T-helper 17 cell (primary cell): ENCODE results near the gene NBPF1. TPM values are rescaled to one million over a fixed set of nuclear protein-coding genes. Genes with fewer than 3 reads are reported as not detected.
A peak's percentile ranks its signal among the peaks of the same experiment; 100 is the strongest.
"Not testable (repeated sequence)": the region's sequence is repeated elsewhere in the genome, so short reads cannot be mapped to it uniquely, and the experiment has no call there.

ENCODE experiments used
- ATAC-seq: fragments of 150-1000 bp; cut with Tn5 transposase; 2 replicates; pipeline ENCODE4 v1.10.0; 2021; ENCODE audit warnings: mild to moderate bottlenecking, moderate library complexity
- DNase-seq, 3 donors: peaks; one replicate each; pipeline versions ENCODE4 v3.0.0 to v3.0.0-alpha.2; 2020 to 2021
- H3K9me3 ChIP-seq: one replicate; pipeline ENCODE4 v1.7.0; 2013; ENCODE audit warnings: low read length, mild to moderate bottlenecking; ENCODE audit not compliant: control insufficient read depth, poor library complexity, severe bottlenecking
- H3K27ac Mint-ChIP-seq: one replicate; pipeline ENCODE4 v1.8.0; 2022; ENCODE audit warnings: mild to moderate bottlenecking, moderate library complexity, mixed read lengths
- H3K27me3 Mint-ChIP-seq: one replicate; pipeline ENCODE4 v1.8.0; 2022; ENCODE audit warnings: mixed read lengths
- H3K36me3 Mint-ChIP-seq: one replicate; pipeline ENCODE4 v1.8.0; 2022; ENCODE audit warnings: low read depth, mixed read lengths
- H3K4me1 Mint-ChIP-seq: one replicate; pipeline ENCODE4 v1.8.0; 2022; ENCODE audit warnings: mild to moderate bottlenecking, mixed read lengths
- H3K4me3 Mint-ChIP-seq: one replicate; pipeline ENCODE4 v1.8.0; 2022; ENCODE audit warnings: mild to moderate bottlenecking, moderate library complexity, mixed read lengths
- total RNA-seq, 4 donors: library from RNA in 2 of 4; stranded (reverse) in 2 of 4; gene quantifications; one replicate each; pipeline ENCODE4 v1.2.3 and lab custom pipeline; 2022 to 2026

The NBPF1 gene
- total RNA-seq, 2 donors from 2014 or later = 9.7 to 17.6 TPM

- not testable (repeated sequence) for H3K4me1 Mint-ChIP-seq, H3K4me3 Mint-ChIP-seq, ATAC-seq, H3K27me3 Mint-ChIP-seq, H3K9me3 ChIP-seq, DNase-seq, H3K36me3 Mint-ChIP-seq, H3K27ac Mint-ChIP-seq
These were observed 63.0 kb downstream of the NBPF1 start for GRCh38 chr1:16550212-16550918.

- not testable (repeated sequence) for H3K4me3 Mint-ChIP-seq, H3K9me3 ChIP-seq, H3K4me1 Mint-ChIP-seq, H3K36me3 Mint-ChIP-seq, DNase-seq, ATAC-seq, H3K27ac Mint-ChIP-seq
- peaks cover 15% of the 10 kb centered on the region for H3K27me3 Mint-ChIP-seq
These were observed 63.8 kb downstream of the NBPF1 start for GRCh38 chr1:16549545-16549944.

- H3K36me3 Mint-ChIP-seq, H3K4me1 Mint-ChIP-seq, H3K27ac Mint-ChIP-seq, H3K4me3 Mint-ChIP-seq, ATAC-seq, H3K9me3 ChIP-seq, DNase-seq: not testable (repeated sequence)
- H3K27me3 Mint-ChIP-seq = peaks cover 18% of the 10 kb centered on the region
These were observed 65.7 kb downstream of the NBPF1 start for GRCh38 chr1:16547502-16548241.

GRCh38 chr1:16545682-16546095, 67.7 kb downstream of the NBPF1 start:
- DNase-seq = not testable (repeated sequence)

GRCh38 chr1:16540421-16540893, 72.9 kb downstream of the NBPF1 start:
- H3K36me3 Mint-ChIP-seq, H3K4me1 Mint-ChIP-seq, H3K27ac Mint-ChIP-seq, DNase-seq, H3K9me3 ChIP-seq, ATAC-seq, H3K4me3 Mint-ChIP-seq: not testable (repeated sequence)
- peaks cover 38% of the 10 kb centered on the region for H3K27me3 Mint-ChIP-seq

More at GRCh38 chr1:16545682-16546095, 67.7 kb downstream of the NBPF1 start:
- not testable (repeated sequence) for H3K4me1 Mint-ChIP-seq, H3K9me3 ChIP-seq, H3K27ac Mint-ChIP-seq, ATAC-seq, H3K36me3 Mint-ChIP-seq
- Mint-ChIP-seq H3K27me3 (peaks cover 24% of the 10 kb centered on the region), H3K4me3 (peak overlapping the region; percentile 55)

GRCh38 chr1:16537528-16537927, 75.8 kb downstream of the NBPF1 start:
- not testable (repeated sequence) for H3K4me3 Mint-ChIP-seq

GRCh38 chr1:16536796-16537195, 76.6 kb downstream of the NBPF1 start:
- H3K27me3 Mint-ChIP-seq = peaks cover 57% of the 10 kb centered on the region
- H3K27ac Mint-ChIP-seq, DNase-seq, H3K4me1 Mint-ChIP-seq, H3K9me3 ChIP-seq, H3K36me3 Mint-ChIP-seq, H3K4me3 Mint-ChIP-seq, ATAC-seq: not testable (repeated sequence)

More at GRCh38 chr1:16537528-16537927, 75.8 kb downstream of the NBPF1 start:
- DNase-seq, H3K27ac Mint-ChIP-seq, H3K9me3 ChIP-seq, H3K36me3 Mint-ChIP-seq, ATAC-seq, H3K4me1 Mint-ChIP-seq: not testable (repeated sequence)
- peaks cover 50% of the 10 kb centered on the region for H3K27me3 Mint-ChIP-seq

- not testable (repeated sequence) for H3K4me1 Mint-ChIP-seq, DNase-seq, ATAC-seq, H3K36me3 Mint-ChIP-seq, H3K4me3 Mint-ChIP-seq, H3K27ac Mint-ChIP-seq, H3K9me3 ChIP-seq
- peaks cover 59% of the 10 kb centered on the region for H3K27me3 Mint-ChIP-seq
These were observed 77.5 kb downstream of the NBPF1 start for GRCh38 chr1:16535898-16536297.

GRCh38 chr1:16535487-16535886, 77.9 kb downstream of the NBPF1 start:
- peak overlapping the region; percentile 77 for H3K27ac Mint-ChIP-seq
- H3K27me3 Mint-ChIP-seq = peaks cover 57% of the 10 kb centered on the region
- ATAC-seq, H3K9me3 ChIP-seq, DNase-seq, H3K36me3 Mint-ChIP-seq, H3K4me1 Mint-ChIP-seq: not testable (repeated sequence)
- peak overlapping the region; percentile 82 for H3K4me3 Mint-ChIP-seq

- Mint-ChIP-seq H3K27ac (peak overlapping the region; percentile 77), H3K27me3 (peaks cover 54% of the 10 kb centered on the region), H3K4me3 (peak overlapping the region; percentile 82)
- peak; percentile 71 for ATAC-seq
- not testable (repeated sequence) for DNase-seq, H3K4me1 Mint-ChIP-seq, H3K9me3 ChIP-seq, H3K36me3 Mint-ChIP-seq
These were observed 78.4 kb downstream of the NBPF1 start for GRCh38 chr1:16534829-16535456.

- Mint-ChIP-seq H3K4me3 (peak overlapping the region; percentile 82), H3K27me3 (peaks cover 54% of the 10 kb centered on the region), H3K27ac (peak overlapping the region; percentile 77)
- not testable (repeated sequence) for H3K9me3 ChIP-seq, H3K4me1 Mint-ChIP-seq, DNase-seq, H3K36me3 Mint-ChIP-seq
- ATAC-seq = peak; percentile 50
These were observed 79.0 kb downstream of the NBPF1 start for GRCh38 chr1:16534239-16534828.

GRCh38 chr1:16532235-16532991, 81.0 kb downstream of the NBPF1 start:
- not testable (repeated sequence) for H3K36me3 Mint-ChIP-seq, DNase-seq, H3K27ac Mint-ChIP-seq, H3K4me1 Mint-ChIP-seq, ATAC-seq, H3K4me3 Mint-ChIP-seq, H3K9me3 ChIP-seq
- peaks cover 46% of the 10 kb centered on the region for H3K27me3 Mint-ChIP-seq
